Kidney (tissue), 22 donors: ENCODE results near the gene C6orf163. TPM values are rescaled to one million over a fixed set of nuclear protein-coding genes. Genes with fewer than 3 reads are reported as not detected.
"Not testable (repeated sequence)": the region's sequence is repeated elsewhere in the genome, so short reads cannot be mapped to it uniquely, and the experiment has no call there.

Experiments
- DNase-seq, 5 donors: peaks; one replicate each; pipeline ENCODE4 v3.0.0-alpha.2; 2013 to 2020
- FAIRE-seq: peaks from 2 replicates; lab custom pipeline; 2012; peaks lifted over from hg19 to GRCh38; lab: Jason Lieb, UNC
- H3K27ac ChIP-seq, 2 donors: one replicate each; pipeline ENCODE4 v1.7.0; 2013; ENCODE audit warnings: low read depth in 2 of 2, low read length in 2 of 2, inconsistent platforms in 1 of 2
- H3K27me3 ChIP-seq: one replicate; pipeline ENCODE4 v1.7.1; 2013; ENCODE audit warnings: low read length, inconsistent platforms; ENCODE audit not compliant: control insufficient read depth, insufficient read depth
- H3K36me3 ChIP-seq, 3 donors: one replicate each; pipeline versions ENCODE4 v1.7.0 to v1.7.1; 2013; ENCODE audit warnings: low read length in 3 of 3, control low read depth in 1 of 3, inconsistent platforms in 1 of 3; ENCODE audit not compliant: insufficient read depth in 3 of 3, control insufficient read depth in 2 of 3
- H3K4me1 ChIP-seq, 3 donors: one replicate each; pipeline versions ENCODE4 v1.7.0 to v1.7.1; 2013; ENCODE audit warnings: low read length in 3 of 3, inconsistent platforms in 1 of 3, low read depth in 1 of 3; ENCODE audit not compliant: control insufficient read depth in 2 of 3, insufficient read depth in 2 of 3
- H3K4me3 ChIP-seq, 3 donors: one replicate each; pipeline versions ENCODE4 v1.7.0 to v1.8.1; 2013; ENCODE audit warnings: low read length in 3 of 3, control low read depth in 1 of 3, inconsistent platforms in 1 of 3
- H3K9ac ChIP-seq, 3 donors: one replicate each; pipeline versions ENCODE4 v1.7.0 to v1.7.1; 2013; ENCODE audit warnings: low read length in 3 of 3, control low read depth in 1 of 3, inconsistent platforms in 1 of 3
- H3K9me3 ChIP-seq, 3 donors: one replicate each; pipeline versions ENCODE4 v1.7.0 to v1.7.1; 2013; ENCODE audit warnings: low read length in 3 of 3, control low read depth in 1 of 3, inconsistent platforms in 1 of 3; ENCODE audit not compliant: control insufficient read depth in 2 of 3, insufficient read depth in 1 of 3
- CTCF ChIP-seq: IDR thresholded peaks from 3 replicates; pipeline ENCODE4 v1.5.1; 2012; ENCODE audit warnings: mild to moderate bottlenecking, moderate library complexity, borderline replicate concordance; ENCODE audit not compliant: insufficient read depth; ENCODE audit errors: extremely low read depth
- intact Hi-C: fragments of 100-400 bp; cut with DNase I; formaldehyde crosslinking; loops from one replicate; pipeline ENCODE4 v1.11.1; 2022
- long read RNA-seq, 10 donors: library from polyadenylated mRNA in 1 of 10; unstranded in 1 of 10; transcript quantifications; one replicate each; pipeline ENCODE4 v2.0.0 and lab custom pipeline, GENCODE V29; 2021 to 2026
- polyA plus RNA-seq: library from polyadenylated mRNA; stranded (reverse); fragments of 350-450 nt; fragmentation: Illumina TruSeq; extraction: RNeasy Lipid Tissue Mini Kit (QIAGEN cat#74804); gene quantifications from one replicate; pipeline ENCODE4 v1.2.3, GENCODE V29; 2014; ENCODE audit warnings: low read depth, low replicate concordance; ENCODE audit not compliant: insufficient read depth
- total RNA-seq: library from RNA; stranded (reverse); fragmentation: NEBNext Ultra II Directional; extraction: Animal tissue kit (Norgen Biotek cat#: 25700); gene quantifications from one replicate; pipeline ENCODE4 v1.2.1, GENCODE V29; 2021
- donor health status: control.
- donor health status: control.
- donor health status: control.
- donor health status: control.
- donor health status: control.
- donor health status: DM: yes; HTN: yes; CAD: no.
- donor health status: Normal renal cell carcinoma (clear cell type).

C6orf163 gene
- 4.2 TPM for total RNA-seq
- 1.3 TPM for polyA plus RNA-seq
- long read RNA-seq, donor 1 = 0 reads
- long read RNA-seq, donor 2 = 0 reads
- long read RNA-seq, donor 3 = 0 reads
- long read RNA-seq, donor 4 = 0 reads
- long read RNA-seq, donor 5 = 0 reads
- long read RNA-seq, donor 6 = 0 reads
- long read RNA-seq, donor 7 = 0 reads
- long read RNA-seq, donor 8, partial matches to known transcripts = 0 of 1 reads
- long read RNA-seq, donor 8, other reads (novel, unspliced or antisense) = 0 of 1 reads
- long read RNA-seq, donor 9 = 0 reads
- long read RNA-seq, donor 10 = 0 reads

GRCh38 chr6:87344731-87345130, at the start of gene C6orf163:
Gene C6orf163 (plus strand): TSS chr6:87344813. CDS start chr6:87345100, 287 bp downstream.
- no peak within 1 kb of the TSS for H3K9ac ChIP-seq
- no peaks in the 10 kb centered on the region for H3K9me3 ChIP-seq
- DNase-seq = no peak
- no peaks in the 10 kb centered on the region for H3K36me3 ChIP-seq
- H3K27me3 ChIP-seq = no peaks in the 10 kb centered on the region
- H3K4me3 ChIP-seq = no peak within 1 kb of the TSS
- no peak for TF ChIP-seq CTCF
- no peak for FAIRE-seq
- intact Hi-C loops = no loop called here
- no peak within 1 kb of the TSS for H3K27ac ChIP-seq
- H3K4me1 ChIP-seq = no peaks in the 10 kb centered on the region

GRCh38 chr6:87297119-87297518, 47.5 kb upstream of the C6orf163 start:
- FAIRE-seq = no peak
- H3K27ac ChIP-seq = no peak overlapping the region
- TF ChIP-seq CTCF = no peak
- DNase-seq = no peak
- no peaks in the 10 kb centered on the region for H3K36me3 ChIP-seq
- intact Hi-C loops = no loop called here
- no peak overlapping the region for H3K9ac ChIP-seq
- no peaks in the 10 kb centered on the region for H3K4me1 ChIP-seq
- H3K9me3 ChIP-seq = no peaks in the 10 kb centered on the region
- H3K27me3 ChIP-seq = no peaks in the 10 kb centered on the region
- no peak overlapping the region for H3K4me3 ChIP-seq

- H3K27ac ChIP-seq, H3K4me1 ChIP-seq, H3K27me3 ChIP-seq, H3K9ac ChIP-seq, H3K36me3 ChIP-seq, H3K4me3 ChIP-seq, intact Hi-C loops, DNase-seq, FAIRE-seq, H3K9me3 ChIP-seq: not testable (repeated sequence)
These were observed 43.3 kb upstream of the C6orf163 start for GRCh38 chr6:87301277-87301676.

GRCh38 chr6:87308970-87309369, 35.6 kb upstream of the C6orf163 start:
- no peaks in the 10 kb centered on the region for H3K9me3 ChIP-seq
- H3K27me3 ChIP-seq = no peaks in the 10 kb centered on the region
- no peak overlapping the region for H3K27ac ChIP-seq
- H3K36me3 ChIP-seq = no peaks in the 10 kb centered on the region
- intact Hi-C loops = no loop called here
- H3K4me1 ChIP-seq = no peaks in the 10 kb centered on the region
- H3K4me3 ChIP-seq = no peak overlapping the region
- DNase-seq = no peak
- H3K9ac ChIP-seq = no peak overlapping the region
- no peak for FAIRE-seq
- no peak for TF ChIP-seq CTCF
